Central memory CD8-positive, alpha-beta T cell (primary cell): ENCODE measurements around the gene ANKRD11.

Experiments used
- ATAC-seq: fragments of 150-1000 bp; cut with Tn5 transposase; replicated peaks from 2 replicates; pipeline ENCODE4 v1.10.0; 2022; ENCODE audit warnings: mild to moderate bottlenecking, moderate FRiP score, moderate number of reproducible peaks; ENCODE audit not compliant: poor library complexity, severe bottlenecking; ENCODE audit errors: extremely low read depth
- DNase-seq, 2 donors: peaks; one replicate each; pipeline ENCODE4 v3.0.0; 2021; ENCODE audit warnings: low spot score in 2 of 2
- H3K27ac Mint-ChIP-seq: one replicate; pipeline ENCODE4 v1.8.0; 2022; ENCODE audit warnings: low read depth, mild to moderate bottlenecking, moderate library complexity, mixed read lengths
- H3K27me3 Mint-ChIP-seq: one replicate; pipeline ENCODE4 v1.8.0; 2022; ENCODE audit warnings: mixed read lengths
- H3K36me3 Mint-ChIP-seq: one replicate; pipeline ENCODE4 v1.8.0; 2022; ENCODE audit warnings: mild to moderate bottlenecking, moderate library complexity, mixed read lengths; ENCODE audit not compliant: insufficient read depth
- H3K4me1 Mint-ChIP-seq: one replicate; pipeline ENCODE4 v1.8.0; 2022; ENCODE audit warnings: mixed read lengths
- H3K4me3 Mint-ChIP-seq: one replicate; pipeline ENCODE4 v1.8.0; 2022; ENCODE audit warnings: mild to moderate bottlenecking, moderate library complexity, mixed read lengths
- H3K9me3 Mint-ChIP-seq: one replicate; pipeline ENCODE4 v1.8.0; 2022; ENCODE audit warnings: mixed read lengths

Gene ANKRD11

GRCh38 chr16:89291363-89291762, 199.0 kb downstream of the ANKRD11 start:
- H3K9me3 Mint-ChIP-seq: no peaks in the 10 kb centered on the region
- no peak for DNase-seq
- H3K27me3 Mint-ChIP-seq: no peaks in the 10 kb centered on the region
- H3K4me3 Mint-ChIP-seq: no peak overlapping the region
- ATAC-seq: no peak
- no peak overlapping the region for H3K27ac Mint-ChIP-seq
- H3K4me1 Mint-ChIP-seq: peaks cover 22% of the 10 kb centered on the region
- H3K36me3 Mint-ChIP-seq: peaks cover 34% of the 10 kb centered on the region

DNA sequence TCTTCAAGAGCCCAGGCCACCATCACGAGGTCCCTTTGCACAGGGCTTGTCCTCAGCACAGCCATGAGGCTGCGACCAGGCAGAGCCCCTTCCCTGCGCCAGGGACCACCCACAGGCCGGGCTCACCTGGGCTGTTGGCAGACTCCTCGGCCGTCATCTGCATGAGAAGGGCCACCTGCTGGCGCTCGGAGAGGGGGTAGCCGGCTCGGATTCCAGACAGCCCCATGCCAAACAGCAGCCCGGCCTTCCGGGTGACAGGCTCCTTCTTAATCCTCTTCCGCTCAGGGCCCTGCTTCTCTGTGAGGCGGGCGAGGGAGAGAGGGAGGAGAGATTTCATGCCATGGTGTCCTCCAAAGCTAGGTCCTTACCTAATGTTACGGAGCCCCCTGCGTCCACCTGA, 199.5 kb downstream of the ANKRD11 start:
- Mint-ChIP-seq H3K4me3 (no peak overlapping the region), H3K4me1 (peaks cover 17% of the 10 kb centered on the region), H3K36me3 (peaks cover 39% of the 10 kb centered on the region), H3K9me3 (no peaks in the 10 kb centered on the region), H3K27ac (no peak overlapping the region), H3K27me3 (no peaks in the 10 kb centered on the region)
- ATAC-seq (no peak), DNase-seq (no peak)

- no peak overlapping the region for H3K27ac Mint-ChIP-seq
- no peaks in the 10 kb centered on the region for H3K9me3 Mint-ChIP-seq
- peaks cover 40% of the 10 kb centered on the region for H3K36me3 Mint-ChIP-seq
- DNase-seq (no peak), ATAC-seq (no peak)
- no peaks in the 10 kb centered on the region for H3K27me3 Mint-ChIP-seq
- H3K4me3 Mint-ChIP-seq: no peak overlapping the region
- H3K4me1 Mint-ChIP-seq: peaks cover 17% of the 10 kb centered on the region
Measured at GRCh38 chr16:89290472-89290871, 199.9 kb downstream of the ANKRD11 start.

GRCh38 chr16:89289428-89290395, 200.6 kb downstream of the ANKRD11 start:
- no peaks in the 10 kb centered on the region for H3K9me3 Mint-ChIP-seq
- no peak overlapping the region for H3K4me3 Mint-ChIP-seq
- peak overlapping the region; percentile 59 for H3K27ac Mint-ChIP-seq
- H3K27me3 Mint-ChIP-seq: no peaks in the 10 kb centered on the region
- H3K36me3 Mint-ChIP-seq: peaks cover 40% of the 10 kb centered on the region
- no peak for ATAC-seq
- H3K4me1 Mint-ChIP-seq: peaks cover 17% of the 10 kb centered on the region
- peak; percentile 45 to 60 for DNase-seq

GRCh38 chr16:89288966-89289365, 201.4 kb downstream of the ANKRD11 start:
- H3K4me3 Mint-ChIP-seq: no peak overlapping the region
- H3K9me3 Mint-ChIP-seq: no peaks in the 10 kb centered on the region
- no peaks in the 10 kb centered on the region for H3K27me3 Mint-ChIP-seq
- peaks cover 36% of the 10 kb centered on the region for H3K36me3 Mint-ChIP-seq
- H3K4me1 Mint-ChIP-seq: peaks cover 17% of the 10 kb centered on the region
- no peak for ATAC-seq
- no peak overlapping the region for H3K27ac Mint-ChIP-seq
- no peak for DNase-seq

GRCh38 chr16:89288577-89288844, 201.8 kb downstream of the ANKRD11 start:
- H3K4me1 Mint-ChIP-seq: peaks cover 17% of the 10 kb centered on the region
- DNase-seq (no peak), ATAC-seq (no peak)
- H3K36me3 Mint-ChIP-seq: peaks cover 36% of the 10 kb centered on the region
- no peak overlapping the region for H3K27ac Mint-ChIP-seq
- H3K4me3 Mint-ChIP-seq: no peak overlapping the region
- H3K9me3 Mint-ChIP-seq: no peaks in the 10 kb centered on the region
- H3K27me3 Mint-ChIP-seq: no peaks in the 10 kb centered on the region

GRCh38 chr16:89287777-89288576, 202.4 kb downstream of the ANKRD11 start:
- Mint-ChIP-seq H3K9me3 (no peaks in the 10 kb centered on the region), H3K4me3 (no peak overlapping the region), H3K4me1 (peaks cover 17% of the 10 kb centered on the region), H3K27me3 (no peaks in the 10 kb centered on the region), H3K36me3 (peaks cover 34% of the 10 kb centered on the region), H3K27ac (no peak overlapping the region)
- ATAC-seq (no peak), DNase-seq (no peak)

GRCh38 chr16:89286096-89286495, 204.3 kb downstream of the ANKRD11 start:
- Mint-ChIP-seq H3K4me3 (no peak overlapping the region), H3K27ac (peak overlapping the region; percentile 49), H3K4me1 (peaks cover 6% of the 10 kb centered on the region), H3K27me3 (no peaks in the 10 kb centered on the region), H3K36me3 (peaks cover 34% of the 10 kb centered on the region), H3K9me3 (no peaks in the 10 kb centered on the region)
- ATAC-seq: no peak
- DNase-seq: no peak

DNA sequence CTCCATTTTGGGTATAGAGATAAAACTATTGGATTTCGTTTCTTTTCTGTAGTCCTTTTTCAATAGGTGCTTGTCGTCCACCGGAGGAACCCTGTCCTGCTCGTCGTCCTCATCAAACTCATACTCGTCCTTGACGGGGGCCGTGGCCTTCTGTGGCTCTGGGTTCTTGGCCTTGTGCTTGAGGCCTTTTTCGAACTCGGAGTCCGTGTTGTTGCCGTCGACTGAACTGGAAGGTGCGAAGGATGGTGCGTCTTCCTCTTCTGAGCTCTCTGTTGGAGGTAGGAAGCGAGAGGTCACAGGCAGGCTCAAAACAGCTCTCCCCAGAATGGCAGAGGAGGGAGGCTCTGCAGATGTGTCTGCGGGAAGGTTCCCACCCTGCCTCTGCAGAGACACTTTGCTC, 205.0 kb downstream of the ANKRD11 start:
- H3K27ac Mint-ChIP-seq: no peak overlapping the region
- H3K36me3 Mint-ChIP-seq: peaks cover 32% of the 10 kb centered on the region
- H3K4me3 Mint-ChIP-seq: no peak overlapping the region
- DNase-seq (no peak), ATAC-seq (no peak)
- no peaks in the 10 kb centered on the region for H3K9me3 Mint-ChIP-seq
- no peaks in the 10 kb centered on the region for H3K27me3 Mint-ChIP-seq
- peaks cover 6% of the 10 kb centered on the region for H3K4me1 Mint-ChIP-seq

DNA sequence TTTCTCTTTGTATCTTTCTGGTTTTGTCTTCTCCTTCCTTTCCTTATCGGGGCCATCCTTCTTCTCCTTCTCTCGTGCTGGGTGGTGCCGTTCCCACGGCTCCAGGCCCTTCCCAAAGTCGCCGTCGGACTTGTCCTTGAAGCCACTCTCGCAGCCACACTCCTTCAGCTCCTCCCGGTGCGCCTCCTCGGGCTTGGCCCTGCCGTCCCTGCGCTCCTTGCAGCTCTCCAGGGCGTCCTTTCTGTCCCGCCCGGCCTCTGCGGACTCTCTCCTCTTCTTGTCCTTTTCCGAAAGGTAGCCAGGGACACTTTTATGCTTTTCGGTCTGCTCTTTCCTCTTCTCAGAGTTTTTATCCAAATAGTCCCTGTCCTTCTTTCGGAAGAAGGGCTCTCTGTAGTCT, 206.9 kb downstream of the ANKRD11 start:
- Mint-ChIP-seq H3K4me3 (no peak overlapping the region), H3K27me3 (no peaks in the 10 kb centered on the region), H3K4me1 (no peaks in the 10 kb centered on the region), H3K36me3 (peaks cover 24% of the 10 kb centered on the region), H3K9me3 (no peaks in the 10 kb centered on the region), H3K27ac (no peak overlapping the region)
- ATAC-seq (no peak), DNase-seq (no peak)

- no peak overlapping the region for H3K27ac Mint-ChIP-seq
- no peaks in the 10 kb centered on the region for H3K27me3 Mint-ChIP-seq
- ATAC-seq: no peak
- H3K4me3 Mint-ChIP-seq: no peak overlapping the region
- DNase-seq: no peak
- H3K4me1 Mint-ChIP-seq: no peaks in the 10 kb centered on the region
- no peaks in the 10 kb centered on the region for H3K9me3 Mint-ChIP-seq
- H3K36me3 Mint-ChIP-seq: peaks cover 25% of the 10 kb centered on the region
Measured at GRCh38 chr16:89282523-89282922, 207.8 kb downstream of the ANKRD11 start.

DNA sequence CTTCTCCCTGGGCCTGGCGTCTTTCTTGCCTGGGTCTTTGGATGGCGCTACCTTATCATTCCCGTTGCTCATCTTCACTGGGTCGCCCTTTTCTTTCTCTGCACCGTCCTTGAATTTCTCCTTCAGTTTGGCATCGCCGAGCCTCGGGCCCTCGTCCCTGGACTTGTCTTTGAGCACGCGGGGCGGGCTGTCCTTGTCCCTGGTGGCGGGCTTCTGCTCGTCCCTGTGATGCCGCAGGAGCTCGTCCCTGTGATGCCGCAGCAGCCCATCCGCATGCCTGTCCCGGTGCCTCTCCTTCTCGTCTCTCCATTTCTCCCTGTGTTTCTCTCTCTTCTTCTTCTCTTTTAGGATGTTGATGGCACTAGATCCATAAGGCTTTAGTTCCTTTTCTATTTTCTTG, 208.5 kb downstream of the ANKRD11 start:
- Mint-ChIP-seq H3K4me1 (no peaks in the 10 kb centered on the region), H3K27ac (no peak overlapping the region), H3K36me3 (peaks cover 27% of the 10 kb centered on the region), H3K9me3 (no peaks in the 10 kb centered on the region), H3K27me3 (no peaks in the 10 kb centered on the region), H3K4me3 (no peak overlapping the region)
- DNase-seq (no peak), ATAC-seq (no peak)

DNA sequence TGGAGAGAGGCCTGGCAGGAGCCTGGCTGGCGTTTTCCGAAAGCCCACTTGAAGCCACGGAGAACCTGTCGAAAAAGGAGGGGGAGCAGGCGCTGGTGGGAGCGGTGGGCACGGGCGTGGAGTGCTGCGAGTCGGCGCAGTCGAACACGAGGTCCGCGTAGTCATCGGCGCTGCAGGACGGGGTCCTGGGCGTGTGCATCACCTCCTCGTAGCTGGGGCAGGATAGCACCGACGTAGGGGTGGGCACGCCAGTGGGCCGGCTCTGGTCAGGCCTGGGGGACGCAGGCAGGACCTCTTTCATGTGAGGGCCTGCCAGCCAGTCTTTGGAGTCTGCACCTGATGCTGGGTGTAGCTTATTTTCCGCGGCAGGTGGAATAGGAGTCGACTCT, 209.2 kb downstream of the ANKRD11 start:
- H3K27ac Mint-ChIP-seq: peak overlapping the region; percentile 49
- H3K36me3 Mint-ChIP-seq: peaks cover 29% of the 10 kb centered on the region
- no peak overlapping the region for H3K4me3 Mint-ChIP-seq
- H3K4me1 Mint-ChIP-seq: no peaks in the 10 kb centered on the region
- ATAC-seq (no peak), DNase-seq (no peak)
- H3K9me3 Mint-ChIP-seq: no peaks in the 10 kb centered on the region
- H3K27me3 Mint-ChIP-seq: no peaks in the 10 kb centered on the region
